Pulmonary artery endothelial cell (primary cell): ENCODE data around the gene AK9. TPM values are rescaled to one million over a fixed set of nuclear protein-coding genes. Genes with fewer than 3 reads are reported as not detected.

ENCODE experiments used
- DNase-seq: peaks from one replicate; pipeline ENCODE4 v3.0.0-alpha.2; 2011; ENCODE audit warnings: low read depth, low spot score
- total RNA-seq: library from RNA; depleted of rRNA; stranded (reverse); fragments of >200 nt; gene quantifications from 2 replicates; pipeline ENCODE4 v1.2.3, GENCODE V29; 2014

AK9 gene
- total RNA-seq, 1 donor from 2014 or later: 5.9 TPM

DNA sequence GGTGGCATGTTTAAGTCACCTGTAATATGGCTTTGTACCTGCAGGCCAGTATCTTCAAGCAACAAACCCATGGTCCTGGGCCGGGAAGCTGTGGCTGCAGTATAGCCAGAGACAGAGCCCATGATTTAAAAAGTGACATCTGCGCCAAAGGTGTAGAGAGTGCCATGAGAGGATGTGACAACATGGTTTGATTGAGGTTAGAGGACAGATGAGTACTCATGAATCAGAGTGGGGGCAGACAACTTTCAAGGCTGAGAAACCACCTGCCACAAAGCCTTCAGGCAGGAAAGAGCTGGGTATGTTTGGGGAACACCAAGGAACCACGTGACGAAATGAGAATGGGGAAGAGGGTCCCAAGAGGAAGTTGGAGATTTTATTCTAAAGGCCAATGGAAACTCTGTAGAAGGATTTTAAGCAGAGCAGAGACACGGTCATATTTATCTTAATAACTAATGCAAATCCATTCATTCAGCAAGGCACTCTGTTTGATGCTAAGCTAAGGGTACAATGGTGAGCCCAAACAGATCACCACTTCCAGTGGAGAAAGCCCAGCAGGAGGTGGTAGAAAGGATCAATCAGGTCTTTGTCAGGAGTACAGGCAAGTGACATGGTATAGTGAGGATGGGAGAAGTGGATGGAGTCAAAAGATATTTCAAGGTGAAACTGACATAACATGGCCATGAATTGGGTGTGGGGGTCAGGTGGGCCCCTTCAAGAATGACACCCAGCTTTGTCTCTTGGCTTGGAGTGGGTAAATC, 232.0 kb downstream of the AK9 start:
- no peak for DNase-seq

DNA sequence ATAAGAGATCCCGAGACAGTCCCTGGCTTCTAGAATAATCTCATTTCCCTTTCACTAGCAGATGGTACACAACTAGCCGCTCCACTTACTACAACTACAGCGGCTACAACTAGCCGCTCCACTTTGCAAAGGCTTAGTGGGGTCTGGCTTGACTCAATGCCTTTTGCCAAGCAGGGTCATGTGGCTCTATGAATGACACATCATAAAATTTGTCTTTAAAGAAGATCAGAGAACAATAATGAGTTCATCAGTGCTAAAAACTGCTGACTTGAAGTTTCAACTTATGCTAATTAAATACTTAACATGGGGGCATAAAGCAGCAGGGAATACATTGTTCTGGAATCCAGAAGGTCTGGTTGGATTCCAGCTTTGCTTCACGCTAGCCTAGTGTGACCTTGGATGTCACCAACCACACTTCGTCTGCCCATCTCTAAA, 233.4 kb downstream of the AK9 start:
- no peak for DNase-seq

- no peak for DNase-seq
These were observed 234.1 kb downstream of the AK9 start for GRCh38 chr6:109456710-109457561.

DNA sequence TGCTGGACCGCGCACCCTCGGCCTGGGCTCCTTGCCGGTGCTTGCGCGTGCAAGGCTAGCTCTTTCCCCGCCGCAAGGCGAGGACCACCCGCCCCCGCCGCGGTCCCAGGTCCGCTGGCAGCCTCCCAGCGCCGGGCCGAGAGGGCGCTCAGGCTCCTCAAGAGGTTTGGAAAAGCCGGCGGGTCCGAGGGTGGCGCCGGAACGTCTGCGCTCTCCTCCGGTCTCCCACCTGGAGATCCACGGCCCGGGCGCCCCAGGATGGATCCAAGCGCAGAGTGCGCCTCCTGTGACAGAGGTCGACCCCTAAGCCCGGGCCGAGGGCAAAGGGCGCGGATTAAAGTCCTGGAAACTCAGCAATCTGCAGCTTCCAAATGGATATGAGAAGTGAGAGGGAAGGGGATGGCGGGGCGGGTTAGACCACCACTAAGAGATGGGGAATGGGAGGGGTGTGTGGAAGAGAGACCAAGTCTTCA, 234.9 kb downstream of the AK9 start:
- DNase-seq: no peak

DNA sequence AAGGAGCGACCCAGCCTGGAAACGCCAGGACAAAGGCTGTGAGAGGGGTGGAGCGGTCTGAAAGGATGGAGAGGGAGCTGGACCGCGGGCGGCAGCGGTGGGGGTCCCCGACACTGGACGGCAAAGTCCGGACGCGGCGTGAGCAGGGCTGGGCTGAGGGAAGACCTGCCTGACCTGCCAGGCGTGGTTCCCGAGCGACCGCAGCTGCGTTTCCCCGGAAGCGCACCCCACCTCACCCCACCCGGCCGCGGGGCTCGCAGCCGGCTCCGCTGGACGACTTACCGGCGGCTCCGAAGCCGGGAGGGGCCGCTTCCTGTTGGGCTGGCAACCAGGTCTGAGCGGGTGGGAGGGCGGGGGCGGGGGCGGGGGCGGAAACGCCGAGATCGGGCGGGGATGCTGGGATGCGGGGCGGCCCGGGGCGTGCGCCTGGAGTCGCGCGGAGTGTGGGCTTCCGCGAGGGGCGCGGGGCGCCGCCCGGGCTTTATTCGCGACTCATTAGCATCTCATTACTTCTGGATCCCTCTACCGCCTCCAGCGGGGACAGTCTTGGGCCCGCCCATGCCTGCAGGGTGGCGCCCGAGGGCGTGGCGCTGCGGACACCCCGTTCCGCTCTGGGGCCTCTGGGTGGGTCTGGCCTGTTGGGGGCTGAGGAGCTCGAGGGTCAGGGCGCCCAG, 235.4 kb downstream of the AK9 start, which contains the start of gene MICAL1:
Gene MICAL1 (minus strand): TSS at position 336 of the 674 bp plus-strand sequence. CDS start 1,576 bp downstream, outside the sequence.
- no peak for DNase-seq

DNA sequence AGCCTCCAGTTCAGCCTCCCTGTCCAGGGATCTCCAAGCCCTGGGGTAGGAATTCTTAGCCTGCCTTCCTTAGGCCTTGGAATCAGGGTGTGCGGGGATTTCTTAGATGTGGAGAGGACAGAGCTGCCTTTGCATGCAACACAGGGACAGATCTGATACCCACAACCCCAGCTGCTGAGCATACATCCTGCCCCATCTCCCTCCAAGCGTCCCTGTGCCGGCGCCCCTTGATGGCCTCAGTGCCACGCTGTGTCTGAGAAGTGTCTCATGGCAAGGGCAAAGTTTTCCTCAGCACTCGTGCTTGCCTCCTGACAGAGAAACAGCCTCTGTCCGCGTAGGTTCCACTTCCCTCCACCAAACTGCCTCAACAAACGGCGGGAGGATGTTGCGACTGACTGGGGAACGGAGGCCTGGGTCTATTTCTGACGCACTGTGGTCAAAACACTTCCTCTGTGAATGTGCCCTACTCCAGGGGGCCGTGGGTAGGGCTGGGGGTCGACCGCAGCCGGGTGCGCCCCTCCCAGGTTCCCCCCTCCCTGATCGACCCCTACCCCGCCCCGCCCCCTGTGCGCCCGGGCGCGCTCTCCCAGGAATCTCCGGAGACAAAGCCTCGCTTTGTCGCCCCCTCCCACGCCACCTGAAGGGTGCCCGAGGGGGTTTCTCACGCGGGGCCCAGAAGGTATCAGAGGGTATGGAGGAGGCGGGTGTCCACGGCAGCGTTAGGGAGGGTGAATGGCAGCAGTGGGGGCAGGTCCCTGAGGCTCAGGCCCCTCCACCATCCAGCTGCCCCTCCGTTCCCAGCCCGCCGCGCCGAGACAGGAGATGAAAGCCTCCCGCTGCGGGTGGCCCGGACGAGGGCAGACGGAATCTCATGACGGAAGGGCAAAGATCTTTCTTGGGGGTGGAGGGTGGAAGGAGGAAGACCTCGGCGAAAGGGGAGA, 236.2 kb downstream of the AK9 start:
- DNase-seq: no peak

GRCh38 chr6:109453594-109454495, 237.2 kb downstream of the AK9 start:
- DNase-seq: no peak

- no peak for DNase-seq
These were observed 237.8 kb downstream of the AK9 start for GRCh38 chr6:109453156-109453555.

GRCh38 chr6:109452181-109452580, 238.8 kb downstream of the AK9 start:
- DNase-seq: no peak

DNA sequence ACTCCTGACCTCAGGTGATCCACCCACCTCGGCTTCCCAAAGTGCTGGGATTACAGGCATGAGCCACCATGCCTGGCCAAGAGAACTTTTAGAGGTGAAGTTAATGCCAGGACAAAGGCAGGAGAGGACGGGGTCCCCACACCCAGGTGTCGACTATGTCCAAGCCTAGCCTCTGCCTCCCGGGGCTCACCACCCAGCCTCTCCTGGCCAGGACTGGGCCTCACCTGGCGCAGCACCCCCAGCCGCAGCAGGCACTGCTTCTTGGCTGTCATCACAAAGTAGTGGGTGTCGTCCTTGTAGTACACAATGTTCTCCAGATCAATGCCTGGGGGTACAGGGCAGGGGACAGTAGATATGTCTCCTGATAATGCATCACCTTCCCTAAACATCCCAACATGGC, 239.6 kb downstream of the AK9 start:
- no peak for DNase-seq

DNA sequence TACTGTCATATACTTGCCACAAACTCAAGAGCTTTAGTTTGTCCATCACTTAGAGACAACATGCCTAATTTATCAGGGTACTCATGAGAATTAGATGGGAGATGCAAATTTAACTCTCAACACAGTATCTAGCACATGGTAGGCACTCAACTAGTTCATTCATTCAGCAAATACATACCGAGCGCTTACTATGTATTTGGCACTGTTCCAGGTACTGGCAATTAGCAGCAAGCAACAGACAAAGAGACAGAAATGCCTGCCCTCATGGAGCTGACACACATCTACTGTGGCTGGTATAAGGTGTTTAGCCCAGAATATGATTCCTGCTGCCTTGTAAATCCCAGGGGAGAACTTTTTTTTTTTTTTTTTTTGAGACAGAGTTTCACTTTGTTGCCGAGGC, 240.2 kb downstream of the AK9 start:
- DNase-seq: no peak

DNA sequence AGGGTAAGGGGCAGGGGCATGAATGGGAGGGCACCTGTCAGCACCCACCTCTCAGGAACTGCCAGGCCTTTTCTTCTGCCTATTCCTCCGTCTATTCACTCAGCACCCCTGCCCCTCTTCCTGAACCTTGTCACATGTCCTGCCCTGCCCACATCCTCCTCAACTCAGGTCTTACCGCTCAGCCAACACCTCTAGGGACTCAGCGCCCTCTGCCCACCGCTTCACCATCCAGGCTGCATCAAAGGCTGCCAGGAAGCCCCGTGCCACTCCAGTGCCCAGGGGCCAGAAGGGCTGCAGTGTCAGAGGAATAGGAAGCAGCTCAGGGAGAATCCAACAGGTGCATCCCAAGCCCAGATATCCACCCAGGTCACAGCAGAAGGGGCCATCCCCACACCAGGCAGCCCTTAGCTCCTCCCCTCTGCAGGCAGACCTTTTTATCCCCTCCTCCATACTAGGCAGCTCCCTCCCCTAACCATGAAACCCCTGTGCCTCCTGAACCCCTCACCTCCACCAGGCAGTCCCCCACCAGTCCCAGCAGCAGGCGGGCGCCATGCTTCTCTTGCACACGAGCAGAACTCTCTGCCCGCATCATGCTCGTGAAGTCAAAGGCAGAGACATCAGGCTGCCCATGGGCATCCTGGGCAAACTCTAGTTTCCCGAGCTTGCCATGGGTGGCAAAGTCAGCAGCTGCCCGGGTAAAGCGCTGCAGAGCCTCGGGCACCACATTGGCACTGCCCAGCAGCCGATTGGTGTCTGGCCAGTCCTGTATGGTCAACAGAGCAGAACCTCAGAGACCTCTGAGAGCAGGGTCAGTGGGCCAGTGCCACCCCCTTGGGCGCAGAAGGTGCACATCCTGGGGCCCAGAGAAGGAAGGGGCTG, 241.0 kb downstream of the AK9 start:
- no peak for DNase-seq

GRCh38 chr6:109449064-109449794, 241.8 kb downstream of the AK9 start:
- DNase-seq: no peak

GRCh38 chr6:109448615-109449014, 242.4 kb downstream of the AK9 start:
- DNase-seq: no peak

- no peak for DNase-seq
These were observed 243.0 kb downstream of the AK9 start for GRCh38 chr6:109447878-109448555.

- no peak for DNase-seq
These were observed 243.9 kb downstream of the AK9 start for GRCh38 chr6:109447087-109447486.

GRCh38 chr6:109446541-109446940, 244.5 kb downstream of the AK9 start:
- no peak for DNase-seq
